PFSK-1 (cell line): ENCODE measurements around the gene CTCF.

Experiments used
- FOXP2 ChIP-seq: optimal IDR thresholded peaks from 2 replicates; pipeline ENCODE3; 2011; ENCODE audit warnings: borderline replicate concordance, control low read depth, inconsistent platforms; ENCODE audit not compliant: insufficient read depth; ENCODE audit errors: extremely low read length, extremely low read depth
- POLR2AphosphoS5 ChIP-seq: IDR thresholded peaks from 2 replicates; pipeline ENCODE4 v1.6.1; 2012; ENCODE audit warnings: low read depth, mild to moderate bottlenecking, control low read depth, low read length, moderate library complexity
- REST ChIP-seq, 2 experiments: IDR thresholded peaks; 2 replicates each; pipeline versions ENCODE4 v1.6.1 to v1.8.0; 2011 to 2012; ENCODE audit warnings: low read depth in 2 of 2, low read length in 2 of 2, control low read depth in 1 of 2, inconsistent platforms in 1 of 2, mild to moderate bottlenecking in 1 of 2, moderate library complexity in 1 of 2; ENCODE audit not compliant: insufficient read depth in 1 of 2
- SIN3A ChIP-seq: IDR thresholded peaks from 2 replicates; pipeline ENCODE4 v1.6.1; 2012; ENCODE audit warnings: mild to moderate bottlenecking, low read length, moderate library complexity, borderline replicate concordance; ENCODE audit not compliant: insufficient read depth
- TAF1 ChIP-seq: IDR thresholded peaks from 2 replicates; pipeline ENCODE4 v1.6.1; 2012; ENCODE audit warnings: low read length, control low read depth, borderline replicate concordance; ENCODE audit not compliant: insufficient read depth

CTCF gene

DNA sequence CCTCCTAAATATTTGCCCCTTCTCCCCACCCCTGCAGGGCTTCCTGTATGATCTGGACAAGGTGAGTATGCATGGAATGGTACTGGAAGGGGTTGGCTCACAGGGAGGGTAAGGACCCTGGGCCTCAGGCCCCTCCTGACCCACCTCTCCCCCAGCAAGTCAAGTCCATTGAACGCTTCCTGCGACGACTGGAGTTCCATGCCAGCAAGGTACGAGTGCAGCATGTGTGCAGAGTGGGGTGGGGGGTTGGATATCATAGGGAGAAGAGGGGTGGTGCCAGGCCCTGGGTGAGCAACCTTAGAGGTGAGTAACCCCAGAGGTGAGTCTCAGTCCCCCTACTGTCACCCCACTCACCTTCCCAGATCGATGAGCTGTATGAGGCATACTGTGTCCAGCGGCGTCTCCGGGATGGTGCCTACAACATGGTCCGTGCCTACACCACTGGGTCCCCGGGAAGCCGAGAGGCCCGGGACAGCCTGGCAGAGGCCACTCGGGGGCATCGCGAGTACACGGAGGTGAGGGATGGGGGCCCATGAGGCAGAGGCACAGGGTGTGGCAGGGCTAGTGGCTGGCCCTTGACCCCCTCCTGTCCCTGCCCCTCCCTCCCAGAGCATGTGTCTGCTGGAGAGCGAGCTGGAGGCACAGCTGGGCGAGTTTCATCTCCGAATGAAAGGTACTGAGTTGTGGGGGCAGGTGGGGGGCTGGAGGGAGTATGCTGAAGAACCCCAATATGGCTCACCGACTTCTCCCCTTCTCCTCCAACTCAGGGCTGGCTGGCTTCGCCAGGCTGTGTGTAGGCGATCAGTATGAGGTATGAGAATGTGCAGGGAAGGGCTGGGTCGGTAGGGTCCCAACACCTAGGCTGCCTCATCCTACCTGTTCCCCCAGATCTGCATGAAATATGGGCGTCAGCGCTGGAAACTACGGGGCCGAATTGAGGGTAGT is 22.4 kb upstream of the CTCF start:
- TF ChIP-seq REST (IDR thresholded peaks at IDR 0.05; ENCODE audit: insufficient read depth in 1 of 2, low read depth in 2 of 2, low read length in 2 of 2) (no peak), FOXP2 (no peak), TAF1 (no peak), SIN3A (no peak), POLR2AphosphoS5 (no peak)

- TF ChIP-seq FOXP2 (no peak), SIN3A (no peak), REST (IDR thresholded peaks at IDR 0.05; ENCODE audit: insufficient read depth in 1 of 2, low read depth in 2 of 2, low read length in 2 of 2) (no peak), POLR2AphosphoS5 (no peak), TAF1 (no peak)
Observed at GRCh38 chr16:67540756-67541155, 21.6 kb upstream of the CTCF start.

GRCh38 chr16:67541391-67542263 is 20.7 kb upstream of the CTCF start:
- no peak for TF ChIP-seq FOXP2
- no peak for TF ChIP-seq SIN3A
- TF ChIP-seq TAF1 = no peak
- TF ChIP-seq REST (IDR thresholded peaks at IDR 0.05; ENCODE audit: insufficient read depth in 1 of 2, low read depth in 2 of 2, low read length in 2 of 2) = no peak

GRCh38 chr16:67542464-67542863 is 19.9 kb upstream of the CTCF start:
- TF ChIP-seq REST (IDR thresholded peaks at IDR 0.05; ENCODE audit: insufficient read depth in 1 of 2, low read depth in 2 of 2, low read length in 2 of 2) = no peak
- TF ChIP-seq FOXP2 = no peak
- no peak for TF ChIP-seq TAF1
- no peak for TF ChIP-seq SIN3A
- no peak for TF ChIP-seq POLR2AphosphoS5
